CD14-positive monocyte (primary cell): ENCODE measurements around the gene MAPK8IP2. TPM values are rescaled to one million over a fixed set of nuclear protein-coding genes. Genes with fewer than 3 reads are reported as not detected.

Experiments used
- DNase-seq, 3 donors: peaks; one replicate each; pipeline ENCODE4 v3.0.0-alpha.2; 2011 to 2022
- H2AFZ ChIP-seq: 2 replicates; pipeline ENCODE4 v1.6.0; 2012; ENCODE audit warnings: mild to moderate bottlenecking, low read depth, low read length, inconsistent platforms; ENCODE audit not compliant: insufficient read depth, poor library complexity, severe bottlenecking
- H3K27ac ChIP-seq, 2 donors: 1 replicate in 1 of 2; 2 replicates in 1 of 2; pipeline ENCODE4 v1.5.1; 2012 to 2013; ENCODE audit warnings: low read length in 2 of 2, control low read depth in 1 of 2, inconsistent platforms in 1 of 2, low read depth in 1 of 2, mild to moderate bottlenecking in 1 of 2
- H3K27me3 ChIP-seq, 2 donors: one replicate each; pipeline versions ENCODE4 v1.6.0 to v1.6.1; 2011 to 2013; ENCODE audit warnings: low read length in 2 of 2; ENCODE audit not compliant: control insufficient read depth in 2 of 2, insufficient read depth in 2 of 2
- H3K36me3 ChIP-seq, 2 donors: replicated peaks in 1 of 2; 1 replicate in 1 of 2; 2 replicates in 1 of 2; pipeline versions ENCODE4 v1.5.1 to v1.6.1; 2012 to 2013; ENCODE audit warnings: low read length in 2 of 2, control low read depth in 1 of 2, inconsistent platforms in 1 of 2, mild to moderate bottlenecking in 1 of 2; ENCODE audit not compliant: insufficient read depth in 2 of 2, control insufficient read depth in 1 of 2
- H3K4me1 ChIP-seq, 2 donors: 1 replicate in 1 of 2; 2 replicates in 1 of 2; pipeline versions ENCODE4 v1.5.1 to v1.6.1; 2012 to 2013; ENCODE audit warnings: low read length in 2 of 2, control low read depth in 1 of 2, inconsistent platforms in 1 of 2, mild to moderate bottlenecking in 1 of 2, moderate library complexity in 1 of 2; ENCODE audit not compliant: insufficient read depth in 2 of 2, control insufficient read depth in 1 of 2
- H3K4me2 ChIP-seq: replicated peaks from 2 replicates; pipeline ENCODE3; 2012; ENCODE audit warnings: low read length, moderate library complexity, mild to moderate bottlenecking; ENCODE audit not compliant: poor library complexity, severe bottlenecking; ENCODE audit errors: extremely low read depth
- H3K4me3 ChIP-seq, 3 experiments: fragments of 200-600 bp in 1 of 3; sonication (generic) in 1 of 3; replicated peaks in 1 of 3; 1 replicate in 2 of 3; 2 replicates in 1 of 3; pipeline ENCODE4 v1.5.1; 2011 to 2013; ENCODE audit warnings: low read length in 3 of 3, mild to moderate bottlenecking in 3 of 3, control low read depth in 2 of 3, low read depth in 2 of 3, inconsistent platforms in 1 of 3, moderate library complexity in 1 of 3
- H3K79me2 ChIP-seq: 2 replicates; pipeline ENCODE4 v1.6.0; 2012; ENCODE audit warnings: mild to moderate bottlenecking, control low read depth, inconsistent platforms, low read length, moderate library complexity; ENCODE audit not compliant: insufficient read depth
- H3K9ac ChIP-seq: 2 replicates; pipeline ENCODE4 v1.6.0; 2017; ENCODE audit warnings: low read length, mild to moderate bottlenecking; ENCODE audit not compliant: insufficient read depth, poor library complexity, severe bottlenecking
- H3K9me3 ChIP-seq, 2 donors: replicated peaks in 1 of 2; 1 replicate in 1 of 2; 2 replicates in 1 of 2; pipeline versions ENCODE4 v1.5.1 to v1.6.1; 2012 to 2013; ENCODE audit warnings: low read length in 2 of 2, control low read depth in 1 of 2; ENCODE audit not compliant: control insufficient read depth in 1 of 2, insufficient read depth in 1 of 2
- H4K20me1 ChIP-seq: 2 replicates; pipeline ENCODE4 v1.6.0; 2012; ENCODE audit warnings: mild to moderate bottlenecking, low read length, control low read depth, moderate library complexity; ENCODE audit not compliant: insufficient read depth
- H3K27ac Mint-ChIP-seq, 7 donors: one replicate each; pipeline ENCODE4 v1.8.0; 2020; ENCODE audit warnings: mild to moderate bottlenecking in 7 of 7, mixed read lengths in 7 of 7, moderate library complexity in 6 of 7, inconsistent platforms in 2 of 7
- H3K27me3 Mint-ChIP-seq, 3 donors: one replicate each; pipeline ENCODE4 v1.8.0; 2021 to 2022; ENCODE audit warnings: low read depth in 3 of 3, mild to moderate bottlenecking in 3 of 3, mixed read lengths in 3 of 3, moderate library complexity in 3 of 3, inconsistent platforms in 1 of 3
- H3K36me3 Mint-ChIP-seq, 2 donors: one replicate each; pipeline ENCODE4 v1.8.0; 2020; ENCODE audit warnings: mixed read lengths in 2 of 2, inconsistent platforms in 1 of 2, mild to moderate bottlenecking in 1 of 2
- H3K4me1 Mint-ChIP-seq: one replicate; pipeline ENCODE4 v1.8.0; 2020; ENCODE audit warnings: mild to moderate bottlenecking, mixed read lengths
- H3K4me3 Mint-ChIP-seq, 2 donors: one replicate each; pipeline ENCODE4 v1.8.0; 2020; ENCODE audit warnings: mild to moderate bottlenecking in 2 of 2, mixed read lengths in 2 of 2, moderate library complexity in 1 of 2
- H3K9me3 Mint-ChIP-seq, 7 donors: one replicate each; pipeline ENCODE4 v1.8.0; 2020 to 2022; ENCODE audit warnings: mixed read lengths in 7 of 7, mild to moderate bottlenecking in 6 of 7, moderate library complexity in 6 of 7, inconsistent platforms in 2 of 7
- WGBS: methylation state at CpG from one replicate; pipeline ENCODE4 v1.1.5; 2013; ENCODE audit warnings: missing lambda C conversion rate; ENCODE audit not compliant: insufficient coverage; 5-methylcytosine and 5-hydroxymethylcytosine counted together
- intact Hi-C, 2 donors: fragments of 100-400 bp; cut with micrococcal nuclease; formaldehyde crosslinking; loops; one replicate each; pipeline versions ENCODE4 v1.15.0 to v1.15.1; 2023
- polyA plus RNA-seq, 3 donors: library from polyadenylated mRNA; depleted of rRNA in 1 of 3; unstranded in 2 of 3; stranded (reverse) in 1 of 3; fragments of 300-500 nt in 2 of 3; fragments of >200 nt in 1 of 3; fragmentation: Illumina TruSeq in 2 of 3; gene quantifications; 1 replicate in 2 of 3; 2 replicates in 1 of 3; pipeline ENCODE4 v1.2.3, GENCODE V29; 2012 to 2021
- TF ChIP-seq, protein P1 (sequence below): fragments of 200-600 bp; IDR thresholded peaks from one replicate; pipeline ENCODE4 v1.8.0; 2022; ENCODE audit warnings: antibody characterized with exemption, mild to moderate bottlenecking

Gene MAPK8IP2
- polyA plus RNA-seq, 3 donors: 0.17 TPM; not detected in 2

- intact Hi-C loops: loop anchor here (2.0 to 5.0 kb wide), 5 partner anchors 20 to 75 kb away; partner anchors contain the start of genes SCO2 (in 2 of the 2), ARSA (in 1 of the 2), KLHDC7B (in 1 of the 2) and LMF2 (in 1 of the 2)
- WGBS: under 1% methylated on average over 91 of the region's 96 CpGs
- TF ChIP-seq, protein P1, sequence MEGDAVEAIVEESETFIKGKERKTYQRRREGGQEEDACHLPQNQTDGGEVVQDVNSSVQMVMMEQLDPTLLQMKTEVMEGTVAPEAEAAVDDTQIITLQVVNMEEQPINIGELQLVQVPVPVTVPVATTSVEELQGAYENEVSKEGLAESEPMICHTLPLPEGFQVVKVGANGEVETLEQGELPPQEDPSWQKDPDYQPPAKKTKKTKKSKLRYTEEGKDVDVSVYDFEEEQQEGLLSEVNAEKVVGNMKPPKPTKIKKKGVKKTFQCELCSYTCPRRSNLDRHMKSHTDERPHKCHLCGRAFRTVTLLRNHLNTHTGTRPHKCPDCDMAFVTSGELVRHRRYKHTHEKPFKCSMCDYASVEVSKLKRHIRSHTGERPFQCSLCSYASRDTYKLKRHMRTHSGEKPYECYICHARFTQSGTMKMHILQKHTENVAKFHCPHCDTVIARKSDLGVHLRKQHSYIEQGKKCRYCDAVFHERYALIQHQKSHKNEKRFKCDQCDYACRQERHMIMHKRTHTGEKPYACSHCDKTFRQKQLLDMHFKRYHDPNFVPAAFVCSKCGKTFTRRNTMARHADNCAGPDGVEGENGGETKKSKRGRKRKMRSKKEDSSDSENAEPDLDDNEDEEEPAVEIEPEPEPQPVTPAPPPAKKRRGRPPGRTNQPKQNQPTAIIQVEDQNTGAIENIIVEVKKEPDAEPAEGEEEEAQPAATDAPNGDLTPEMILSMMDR: no peak
Observed at GRCh38 chr22:50582493-50583293, 17.9 kb upstream of the MAPK8IP2 start, which contains the start of gene CHKB. CHKB (minus strand) TSS chr22:50582849; CDS start chr22:50582781, 68 bp downstream.

GRCh38 chr22:50583294-50583861, 17.2 kb upstream of the MAPK8IP2 start:
- H3K9me3 Mint-ChIP-seq: no peaks in the 10 kb centered on the region
- H3K27me3 Mint-ChIP-seq: peaks cover 6 to 11% (median 10%) of the 10 kb centered on the region in 3 donors
- H2AFZ ChIP-seq: peak overlapping the region; percentile 76
- H3K4me3 Mint-ChIP-seq: peak overlapping the region; percentile 82 to 94
- no peaks in the 10 kb centered on the region for H3K9me3 ChIP-seq
- H3K4me3 ChIP-seq: peak overlapping the region; percentile 38 to 82 (median 51)
- intact Hi-C loops: loop anchor here (2.0 to 5.0 kb wide), 5 partner anchors 21 to 76 kb away; partner anchors contain the start of genes SCO2 (in 2 of the 2), ARSA (in 1 of the 2), KLHDC7B (in 1 of the 2) and LMF2 (in 1 of the 2)
- peak overlapping the region; percentile 93 for H3K4me2 ChIP-seq
- H3K79me2 ChIP-seq: peaks cover 21% of the 10 kb centered on the region
- no peak for DNase-seq
- H3K9ac ChIP-seq: peak overlapping the region; percentile 93
- TF ChIP-seq, protein P1: no peak
- H3K36me3 Mint-ChIP-seq: peaks cover 27 to 33% of the 10 kb centered on the region in 2 donors
- H4K20me1 ChIP-seq: peaks cover 36% of the 10 kb centered on the region
- H3K27ac ChIP-seq: peak overlapping the region; percentile 14 to 92
- peaks cover 0 to 25% of the 10 kb centered on the region in 2 donors for H3K36me3 ChIP-seq
- peak overlapping the region in 4 of 7 donors; percentile 28 to 64 (median 54) for H3K27ac Mint-ChIP-seq
- peaks cover 31% of the 10 kb centered on the region for H3K4me1 Mint-ChIP-seq
- WGBS: 7% methylated on average over 35 of the region's 37 CpGs
- H3K27me3 ChIP-seq: peaks cover 0 to 3% of the 10 kb centered on the region in 2 donors
- peaks cover 21 to 34% of the 10 kb centered on the region in 2 donors for H3K4me1 ChIP-seq

More at GRCh38 chr22:50582493-50583293, 17.9 kb upstream of the MAPK8IP2 start, which contains the start of gene CHKB:
- peaks cover 37% of the 10 kb centered on the region for H4K20me1 ChIP-seq
- H3K9me3 Mint-ChIP-seq: no peaks in the 10 kb centered on the region
- H3K79me2 ChIP-seq: peaks cover 21% of the 10 kb centered on the region
- peaks cover 0 to 3% of the 10 kb centered on the region in 2 donors for H3K27me3 ChIP-seq
- no peaks in the 10 kb centered on the region for H3K9me3 ChIP-seq
- peak within 1 kb of the TSS; percentile 93 for H3K4me2 ChIP-seq
- peaks cover 6 to 14% (median 11%) of the 10 kb centered on the region in 3 donors for H3K27me3 Mint-ChIP-seq
- H3K27ac ChIP-seq: peak within 1 kb of the TSS; percentile 83 to 92
- H3K4me1 Mint-ChIP-seq: peaks cover 33% of the 10 kb centered on the region
- H2AFZ ChIP-seq: peak within 1 kb of the TSS; percentile 76
- peaks cover 0 to 25% of the 10 kb centered on the region in 2 donors for H3K36me3 ChIP-seq
- peak within 1 kb of the TSS; percentile 79 to 95 (median 92) for H3K27ac Mint-ChIP-seq
- DNase-seq: peak; percentile 96 to 97 (median 96)
- peak within 1 kb of the TSS; percentile 82 to 94 for H3K4me3 Mint-ChIP-seq
- peak within 1 kb of the TSS; percentile 93 for H3K9ac ChIP-seq
- H3K4me3 ChIP-seq: peak within 1 kb of the TSS; percentile 39 to 82 (median 51)
- H3K4me1 ChIP-seq: peaks cover 23 to 41% of the 10 kb centered on the region in 2 donors
- H3K36me3 Mint-ChIP-seq: peaks cover 27 to 33% of the 10 kb centered on the region in 2 donors
